Naive thymus-derived CD4-positive, alpha-beta T cell (primary cell): ENCODE measurements around the gene UROS. TPM values are rescaled to one million over a fixed set of nuclear protein-coding genes. Genes with fewer than 3 reads are reported as not detected.

Experiments used
- ATAC-seq: fragments of 150-1000 bp; cut with Tn5 transposase; 2 replicates; pipeline ENCODE4 v1.10.0; 2021; ENCODE audit warnings: mild to moderate bottlenecking, moderate library complexity
- CTCF ChIA-PET: fragments of 350-600 bp; sonication (Branson Sonifier 250); formaldehyde crosslinking; loops from one replicate; lab custom pipeline; 2021; ENCODE audit warnings: antibody characterized with exemption; lab: Charles Lee
- POLR2A ChIA-PET: fragments of 350-600 bp; sonication (Branson Sonifier 250); formaldehyde crosslinking; loops from one replicate; lab custom pipeline; 2021; ENCODE audit warnings: antibody characterized with exemption, inconsistent platforms; lab: Charles Lee
- DNase-seq, 9 donors: peaks; one replicate each; pipeline versions ENCODE4 v3.0.0 to v3.0.0-alpha.2; 2020 to 2022; ENCODE audit warnings: mixed read lengths in 1 of 9
- H3K27ac ChIP-seq: one replicate; pipeline ENCODE4 v1.7.0; 2013; ENCODE audit warnings: mild to moderate bottlenecking, low read depth, low read length, moderate library complexity
- H3K27me3 ChIP-seq, 2 donors: one replicate each; pipeline ENCODE4 v1.7.0; 2013; ENCODE audit warnings: low read length in 2 of 2, mild to moderate bottlenecking in 2 of 2, moderate library complexity in 2 of 2; ENCODE audit not compliant: control insufficient read depth in 2 of 2, insufficient read depth in 2 of 2
- H3K36me3 ChIP-seq, 3 experiments: 1 replicate in 2 of 3; 2 replicates in 1 of 3; pipeline ENCODE4 v1.7.0; 2013; ENCODE audit warnings: low read length in 3 of 3, mild to moderate bottlenecking in 3 of 3, moderate library complexity in 1 of 3; ENCODE audit not compliant: insufficient read depth in 3 of 3, control insufficient read depth in 2 of 3
- H3K4me1 ChIP-seq, 2 donors: one replicate each; pipeline ENCODE4 v1.7.0; 2013; ENCODE audit warnings: low read length in 2 of 2, mild to moderate bottlenecking in 2 of 2, moderate library complexity in 1 of 2; ENCODE audit not compliant: control insufficient read depth in 2 of 2, insufficient read depth in 2 of 2
- H3K4me3 ChIP-seq: 2 replicates; pipeline ENCODE4 v1.7.0; 2013; ENCODE audit warnings: mild to moderate bottlenecking, low read length
- H3K9me3 ChIP-seq, 3 experiments: 1 replicate in 2 of 3; 2 replicates in 1 of 3; pipeline ENCODE4 v1.7.0; 2013; ENCODE audit warnings: low read length in 3 of 3; ENCODE audit not compliant: control insufficient read depth in 2 of 3
- H3K27ac Mint-ChIP-seq, 9 donors: one replicate each; pipeline ENCODE4 v1.8.0; 2020 to 2022; ENCODE audit warnings: mixed read lengths in 9 of 9, mild to moderate bottlenecking in 8 of 9, moderate library complexity in 5 of 9, inconsistent platforms in 2 of 9
- H3K27me3 Mint-ChIP-seq, 5 donors: one replicate each; pipeline ENCODE4 v1.8.0; 2021 to 2022; ENCODE audit warnings: mixed read lengths in 5 of 5, mild to moderate bottlenecking in 1 of 5
- H3K36me3 Mint-ChIP-seq, 5 donors: one replicate each; pipeline ENCODE4 v1.8.0; 2020 to 2022; ENCODE audit warnings: mixed read lengths in 5 of 5, mild to moderate bottlenecking in 3 of 5, inconsistent platforms in 1 of 5
- H3K4me1 Mint-ChIP-seq, 7 donors: one replicate each; pipeline ENCODE4 v1.8.0; 2020 to 2022; ENCODE audit warnings: mixed read lengths in 7 of 7, mild to moderate bottlenecking in 3 of 7, inconsistent platforms in 1 of 7
- H3K4me3 Mint-ChIP-seq, 10 donors: one replicate each; pipeline ENCODE4 v1.8.0; 2020 to 2022; ENCODE audit warnings: mild to moderate bottlenecking in 10 of 10, mixed read lengths in 10 of 10, moderate library complexity in 6 of 10, inconsistent platforms in 2 of 10
- H3K9me3 Mint-ChIP-seq, 11 donors: one replicate each; pipeline ENCODE4 v1.8.0; 2020 to 2022; ENCODE audit warnings: mixed read lengths in 11 of 11, mild to moderate bottlenecking in 4 of 11, inconsistent platforms in 1 of 11, moderate library complexity in 1 of 11
- intact Hi-C, 2 donors: fragments of 100-400 bp; cut with micrococcal nuclease; formaldehyde crosslinking; loops; one replicate each; pipeline ENCODE4 v1.15.1; 2023
- polyA plus RNA-seq, 2 donors: library from polyadenylated mRNA; unstranded; fragments of 300-500 nt; fragmentation: Illumina TruSeq; gene quantifications; one replicate each; pipeline ENCODE4 v1.2.3, GENCODE V29; 2021
- total RNA-seq, 6 experiments: library from RNA in 5 of 6; stranded (reverse) in 5 of 6; gene quantifications; 1 replicate in 5 of 6; 2 replicates in 1 of 6; pipeline ENCODE4 v1.2.3 and lab custom pipeline; 2021 to 2026

Gene UROS
- total and polyA plus RNA-seq, 7 experiments from 2014 or later: 28.9 to 60.0 (median 42.2) TPM

GRCh38 chr10:125778556-125778955 is 44.5 kb downstream of the UROS start:
- Histone ChIP-seq H3K4me3 (no peak overlapping the region), H3K4me1 (no peaks in the 10 kb centered on the region), H3K27me3 (no peaks in the 10 kb centered on the region), H3K9me3 (no peaks in the 10 kb centered on the region), H3K36me3 (no peaks in the 10 kb centered on the region), H3K27ac (no peak overlapping the region)
- peaks cover 0 to 2% (median 0%) of the 10 kb centered on the region in 11 donors for H3K9me3 Mint-ChIP-seq
- H3K4me1 Mint-ChIP-seq: peaks cover 0 to 6% (median 0%) of the 10 kb centered on the region in 7 donors
- CTCF ChIA-PET: no interaction called here
- no peak for ATAC-seq
- intact Hi-C loops: no loop called here
- no peaks in the 10 kb centered on the region for H3K36me3 Mint-ChIP-seq
- DNase-seq: no peak
- POLR2A ChIA-PET: no interaction called here
- no peak overlapping the region for H3K4me3 Mint-ChIP-seq
- H3K27ac Mint-ChIP-seq: no peak overlapping the region
- peaks cover 0 to 12% (median 4%) of the 10 kb centered on the region in 5 donors for H3K27me3 Mint-ChIP-seq

GRCh38 chr10:125777806-125778205 is 45.3 kb downstream of the UROS start:
- Mint-ChIP-seq H3K4me1 (peaks cover 0 to 6% (median 0%) of the 10 kb centered on the region in 7 donors), H3K4me3 (no peak overlapping the region), H3K9me3 (peaks cover 0 to 2% (median 0%) of the 10 kb centered on the region in 11 donors), H3K27me3 (peaks cover 0 to 12% (median 4%) of the 10 kb centered on the region in 5 donors), H3K27ac (no peak overlapping the region), H3K36me3 (no peaks in the 10 kb centered on the region)
- intact Hi-C loops: no loop called here
- H3K27ac ChIP-seq: no peak overlapping the region
- no peaks in the 10 kb centered on the region for H3K4me1 ChIP-seq
- POLR2A ChIA-PET: no interaction called here
- no peak for DNase-seq
- CTCF ChIA-PET: no interaction called here
- no peak overlapping the region for H3K4me3 ChIP-seq
- no peak for ATAC-seq
- no peaks in the 10 kb centered on the region for H3K9me3 ChIP-seq
- no peaks in the 10 kb centered on the region for H3K27me3 ChIP-seq
- H3K36me3 ChIP-seq: no peaks in the 10 kb centered on the region

GRCh38 chr10:125775491-125776106 is 47.5 kb downstream of the UROS start, which contains the start of gene MMP21:
TSS of gene MMP21 (minus strand) at chr10:125775821. CDS start at chr10:125775821, 0 bp downstream.
- Histone ChIP-seq H3K27me3 (no peaks in the 10 kb centered on the region), H3K27ac (no peak within 1 kb of the TSS), H3K4me1 (no peaks in the 10 kb centered on the region), H3K36me3 (no peaks in the 10 kb centered on the region), H3K9me3 (no peaks in the 10 kb centered on the region), H3K4me3 (no peak within 1 kb of the TSS)
- Mint-ChIP-seq H3K9me3 (peaks cover 0 to 2% (median 0%) of the 10 kb centered on the region in 11 donors), H3K36me3 (no peaks in the 10 kb centered on the region), H3K27ac (no peak within 1 kb of the TSS), H3K4me3 (no peak within 1 kb of the TSS), H3K4me1 (peaks cover 0 to 6% (median 0%) of the 10 kb centered on the region in 7 donors), H3K27me3 (peaks cover 0 to 12% (median 4%) of the 10 kb centered on the region in 5 donors)
- ChIA-PET POLR2A (no interaction called here), CTCF (no interaction called here)
- DNase-seq (no peak), ATAC-seq (peak; percentile 10)
- intact Hi-C loops: no loop called here

GRCh38 chr10:125774581-125775191 is 48.4 kb downstream of the UROS start:
- ATAC-seq (no peak), DNase-seq (no peak)
- H3K4me1 Mint-ChIP-seq: peaks cover 0 to 6% (median 0%) of the 10 kb centered on the region in 7 donors
- H3K9me3 Mint-ChIP-seq: peaks cover 0 to 2% (median 0%) of the 10 kb centered on the region in 11 donors
- peaks cover 0 to 12% (median 4%) of the 10 kb centered on the region in 5 donors for H3K27me3 Mint-ChIP-seq
- Histone ChIP-seq H3K36me3 (no peaks in the 10 kb centered on the region), H3K27ac (no peak overlapping the region), H3K4me1 (no peaks in the 10 kb centered on the region), H3K4me3 (no peak overlapping the region), H3K27me3 (no peaks in the 10 kb centered on the region), H3K9me3 (no peaks in the 10 kb centered on the region)
- intact Hi-C loops: no loop called here
- no peaks in the 10 kb centered on the region for H3K36me3 Mint-ChIP-seq
- POLR2A ChIA-PET: no interaction called here
- CTCF ChIA-PET: no interaction called here
- H3K4me3 Mint-ChIP-seq: no peak overlapping the region
- H3K27ac Mint-ChIP-seq: no peak overlapping the region

DNA sequence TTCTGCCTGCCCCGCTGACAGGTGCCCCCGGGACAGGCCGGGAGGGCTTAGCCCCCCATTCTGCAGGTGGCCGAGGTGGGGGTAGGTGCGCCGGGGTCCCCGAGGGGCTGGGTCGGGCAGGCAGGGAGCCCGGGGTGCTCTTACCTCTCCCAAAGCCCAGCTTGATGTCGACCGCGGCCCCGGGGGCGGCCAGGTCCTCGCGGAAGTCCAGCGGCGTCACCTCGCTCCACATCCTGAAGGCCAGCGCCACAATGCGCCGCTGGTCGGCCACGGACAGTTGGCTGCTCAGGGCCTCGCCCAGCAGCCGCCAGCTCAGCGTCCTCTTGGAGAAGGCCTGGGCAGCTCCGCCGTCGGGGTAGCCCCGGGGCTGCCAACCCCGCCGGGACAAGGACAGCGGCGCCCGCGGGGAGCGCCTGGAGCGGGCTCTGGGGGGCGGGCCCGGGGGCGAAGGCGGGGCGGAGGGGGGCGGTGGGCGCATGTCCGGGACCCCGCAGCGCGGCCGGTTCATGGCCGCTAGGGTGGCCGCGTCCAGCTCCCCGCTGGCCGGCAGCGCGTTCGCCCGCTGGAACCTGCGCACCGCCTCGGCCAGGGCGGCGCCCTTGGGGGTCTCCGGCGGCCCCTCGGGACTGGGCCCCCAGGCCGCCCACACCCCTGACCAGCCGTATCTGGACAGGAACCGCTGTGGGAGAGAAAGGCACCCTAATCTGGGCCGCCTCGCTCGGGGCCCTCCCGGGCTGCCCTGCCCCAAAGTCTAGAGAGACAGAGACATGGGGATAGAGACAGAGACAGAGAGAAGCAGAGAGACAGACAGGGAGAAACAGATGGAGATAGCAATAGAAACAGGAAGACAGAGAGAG is 49.1 kb downstream of the UROS start:
- no peak overlapping the region for H3K27ac Mint-ChIP-seq
- Histone ChIP-seq H3K9me3 (no peaks in the 10 kb centered on the region), H3K36me3 (peaks cover 0 to 4% (median 0%) of the 10 kb centered on the region in 3 experiments), H3K27ac (no peak overlapping the region), H3K4me3 (no peak overlapping the region), H3K4me1 (no peaks in the 10 kb centered on the region), H3K27me3 (no peaks in the 10 kb centered on the region)
- no peaks in the 10 kb centered on the region for H3K9me3 Mint-ChIP-seq
- no peak overlapping the region for H3K4me3 Mint-ChIP-seq
- peaks cover 0 to 6% (median 0%) of the 10 kb centered on the region in 5 donors for H3K36me3 Mint-ChIP-seq
- H3K27me3 Mint-ChIP-seq: peaks cover 0 to 12% (median 4%) of the 10 kb centered on the region in 5 donors
- no peak for ATAC-seq
- intact Hi-C loops: no loop called here
- CTCF ChIA-PET: no interaction called here
- no peak for DNase-seq
- H3K4me1 Mint-ChIP-seq: peaks cover 0 to 6% (median 0%) of the 10 kb centered on the region in 7 donors
- POLR2A ChIA-PET: no interaction called here

DNA sequence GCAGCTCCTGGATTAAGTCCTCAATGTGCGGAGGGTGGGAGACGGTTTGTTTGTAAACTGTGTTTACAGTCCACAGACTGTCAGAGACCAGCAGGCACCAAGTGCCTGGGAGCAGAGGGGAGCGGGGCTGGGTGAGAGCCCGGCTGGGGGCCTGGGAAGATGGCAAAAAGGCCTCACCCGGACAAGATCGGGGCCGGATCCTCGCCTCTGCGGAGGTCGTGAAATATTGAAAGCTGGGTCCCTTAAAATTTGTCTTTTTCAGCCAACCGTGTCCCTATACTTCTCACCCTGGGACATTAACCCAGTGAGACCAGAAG is 50.2 kb downstream of the UROS start:
- Histone ChIP-seq H3K27me3 (no peaks in the 10 kb centered on the region), H3K36me3 (peaks cover 0 to 4% (median 0%) of the 10 kb centered on the region in 3 experiments), H3K9me3 (no peaks in the 10 kb centered on the region), H3K4me3 (no peak overlapping the region), H3K27ac (no peak overlapping the region), H3K4me1 (no peaks in the 10 kb centered on the region)
- peaks cover 0 to 12% (median 2%) of the 10 kb centered on the region in 5 donors for H3K36me3 Mint-ChIP-seq
- no peak for ATAC-seq
- peaks cover 0 to 6% (median 4%) of the 10 kb centered on the region in 5 donors for H3K27me3 Mint-ChIP-seq
- CTCF ChIA-PET: no interaction called here
- no peaks in the 10 kb centered on the region for H3K9me3 Mint-ChIP-seq
- H3K27ac Mint-ChIP-seq: no peak overlapping the region
- POLR2A ChIA-PET: no interaction called here
- no peak overlapping the region for H3K4me3 Mint-ChIP-seq
- H3K4me1 Mint-ChIP-seq: peaks cover 0 to 6% (median 0%) of the 10 kb centered on the region in 7 donors
- DNase-seq: no peak
- intact Hi-C loops: no loop called here
